OCI-LY1 (cell line): ENCODE measurements around the gene TASP1.

Source experiments
- CTCF ChIP-seq: fragments of 200-600 bp; sonication (generic), shearing (Covaris generic); IDR thresholded peaks from 2 replicates; pipeline ENCODE4 v1.5.1; 2017; ENCODE audit warnings: mild to moderate bottlenecking, antibody characterized with exemption, low read length, moderate library complexity, mixed read lengths
- EZH2 ChIP-seq: fragments of 200-600 bp; sonication (generic), shearing (Covaris generic); IDR thresholded peaks from 2 replicates; pipeline ENCODE4 v1.8.0; 2017; ENCODE audit warnings: borderline replicate concordance, mixed run types, mild to moderate bottlenecking, antibody characterized with exemption, low read length, moderate library complexity, mixed read lengths

- TF ChIP-seq EZH2 (no peak), CTCF (no peak)
Observed at GRCh38 chr20:13353261-13353945, 285.3 kb downstream of the TASP1 start.
